HFFc6 (cell line): ENCODE measurements around the gene WDR7. TPM values are rescaled to one million over a fixed set of nuclear protein-coding genes. Genes with fewer than 3 reads are reported as not detected.

Experiments used
- DNase-seq: peaks from one replicate; pipeline ENCODE4 v3.0.0-alpha.2; 2018
- H3K27ac Mint-ChIP-seq: 2 replicates; pipeline ENCODE4 v1.8.0; 2020; ENCODE audit warnings: mild to moderate bottlenecking, mixed read lengths
- H3K27me3 Mint-ChIP-seq: 2 replicates; pipeline ENCODE4 v1.8.0; 2021; ENCODE audit warnings: mild to moderate bottlenecking, moderate library complexity, mixed read lengths; ENCODE audit not compliant: insufficient read depth
- H3K36me3 Mint-ChIP-seq: 2 replicates; pipeline ENCODE4 v1.8.0; 2021; ENCODE audit warnings: low read depth, mixed read lengths
- H3K4me1 Mint-ChIP-seq: 2 replicates; pipeline ENCODE4 v1.8.0; 2020; ENCODE audit warnings: low read depth, mixed read lengths
- H3K4me3 Mint-ChIP-seq: 2 replicates; pipeline ENCODE4 v1.8.0; 2020; ENCODE audit warnings: mild to moderate bottlenecking, moderate library complexity, mixed read lengths
- H3K9me3 Mint-ChIP-seq: 2 replicates; pipeline ENCODE4 v1.8.0; 2020; ENCODE audit warnings: mild to moderate bottlenecking, mixed read lengths
- CTCF ChIP-seq: fragments of 200-600 bp; sonication (generic); IDR thresholded peaks from 2 replicates; pipeline ENCODE4 v1.5.0; 2021; ENCODE audit warnings: antibody characterized with exemption, mild to moderate bottlenecking
- total RNA-seq, 6 experiments: library from RNA; stranded (reverse); fragmentation: NEBNext Ultra II Directional; extraction: Animal tissue kit (Norgen Biotek cat#: 25700); gene quantifications; 2 replicates in 1 of 6; 3 replicates in 5 of 6; pipeline ENCODE4 v1.2.3, GENCODE V29; 2021

Gene WDR7
- total RNA-seq, 6 experiments from 2014 or later, result 14.0 to 19.7 (median 16.6) TPM

GRCh38 chr18:56973487-56973886 lies 322.3 kb downstream of the WDR7 start:
- DNase-seq, result no peak
- H3K4me3 Mint-ChIP-seq, result no peak overlapping the region
- no peaks in the 10 kb centered on the region for H3K36me3 Mint-ChIP-seq
- H3K27me3 Mint-ChIP-seq, result no peaks in the 10 kb centered on the region
- no peaks in the 10 kb centered on the region for H3K9me3 Mint-ChIP-seq
- no peaks in the 10 kb centered on the region; the same call in 1 of the 2 replicates for H3K4me1 Mint-ChIP-seq
- TF ChIP-seq CTCF, result no peak
- no peak overlapping the region for H3K27ac Mint-ChIP-seq

- Mint-ChIP-seq H3K27ac (no peak overlapping the region), H3K36me3 (no peaks in the 10 kb centered on the region), H3K4me1 (no peaks in the 10 kb centered on the region; the same call in 1 of the 2 replicates), H3K4me3 (no peak overlapping the region), H3K9me3 (no peaks in the 10 kb centered on the region), H3K27me3 (no peaks in the 10 kb centered on the region)
- TF ChIP-seq CTCF, result no peak
- DNase-seq, result no peak
Observed at GRCh38 chr18:56974141-56974540, 323.0 kb downstream of the WDR7 start.

- Mint-ChIP-seq H3K4me1 (no peaks in the 10 kb centered on the region; the same call in 1 of the 2 replicates), H3K27me3 (no peaks in the 10 kb centered on the region), H3K27ac (no peak overlapping the region), H3K9me3 (no peaks in the 10 kb centered on the region), H3K4me3 (no peak overlapping the region), H3K36me3 (no peaks in the 10 kb centered on the region)
- TF ChIP-seq CTCF, result no peak
- DNase-seq, result no peak
Observed at GRCh38 chr18:56975276-56975675, 324.1 kb downstream of the WDR7 start.

GRCh38 chr18:56977309-56977708 lies 326.1 kb downstream of the WDR7 start:
- no peak for TF ChIP-seq CTCF
- H3K27me3 Mint-ChIP-seq, result no peaks in the 10 kb centered on the region; the same call in 1 of the 2 replicates
- H3K36me3 Mint-ChIP-seq, result no peaks in the 10 kb centered on the region
- DNase-seq, result no peak
- no peak overlapping the region for H3K4me3 Mint-ChIP-seq
- H3K4me1 Mint-ChIP-seq, result no peaks in the 10 kb centered on the region; the same call in 1 of the 2 replicates
- no peaks in the 10 kb centered on the region for H3K9me3 Mint-ChIP-seq
- H3K27ac Mint-ChIP-seq, result no peak overlapping the region

- Mint-ChIP-seq H3K27ac (no peak overlapping the region), H3K4me3 (no peak overlapping the region), H3K4me1 (no peaks in the 10 kb centered on the region; the same call in 1 of the 2 replicates), H3K9me3 (no peaks in the 10 kb centered on the region), H3K36me3 (no peaks in the 10 kb centered on the region), H3K27me3 (no peaks in the 10 kb centered on the region; the same call in 1 of the 2 replicates)
- no peak for TF ChIP-seq CTCF
- DNase-seq, result no peak
Observed at GRCh38 chr18:56977771-56978170, 326.6 kb downstream of the WDR7 start.

- Mint-ChIP-seq H3K9me3 (no peaks in the 10 kb centered on the region), H3K27ac (no peak overlapping the region), H3K36me3 (no peaks in the 10 kb centered on the region), H3K27me3 (no peaks in the 10 kb centered on the region; the same call in 1 of the 2 replicates), H3K4me3 (no peak overlapping the region), H3K4me1 (no peaks in the 10 kb centered on the region)
- TF ChIP-seq CTCF, result no peak
- no peak for DNase-seq
Observed at GRCh38 chr18:56980151-56980550, 329.0 kb downstream of the WDR7 start.
